KMS-11 (cell line): Measurements from ENCODE around the gene AQP9.

Experiments used
- H2AFZ ChIP-seq: fragments of 200-600 bp; sonication (generic); 2 replicates; pipeline ENCODE4 v1.6.1; 2016; ENCODE audit warnings: antibody characterized with exemption, mixed run types, low read depth
- H3K27ac ChIP-seq: fragments of 200-600 bp; sonication (generic); 2 replicates; pipeline ENCODE4 v1.6.1; 2016; ENCODE audit warnings: mild to moderate bottlenecking, mixed run types
- H3K27me3 ChIP-seq: fragments of 200-600 bp; sonication (generic); 2 replicates; pipeline ENCODE4 v1.6.1; 2017; ENCODE audit warnings: mild to moderate bottlenecking, low read depth, mixed run types, moderate library complexity; ENCODE audit not compliant: insufficient read depth
- H3K36me3 ChIP-seq: fragments of 200-600 bp; sonication (generic); 2 replicates; pipeline ENCODE4 v1.6.1; 2017; ENCODE audit warnings: mild to moderate bottlenecking, mixed run types; ENCODE audit not compliant: insufficient read depth
- H3K4me1 ChIP-seq: fragments of 200-600 bp; sonication (generic); 2 replicates; pipeline ENCODE4 v1.6.1; 2016; ENCODE audit warnings: mild to moderate bottlenecking, low read depth, mixed run types; ENCODE audit not compliant: poor library complexity, severe bottlenecking
- H3K4me2 ChIP-seq: fragments of 200-600 bp; sonication (generic); 2 replicates; pipeline ENCODE4 v1.7.0; 2016; ENCODE audit warnings: mild to moderate bottlenecking, mixed run types
- H3K4me3 ChIP-seq: fragments of 200-600 bp; sonication (generic); IDR thresholded peaks from 2 replicates; pipeline ENCODE4 v1.6.1; 2017; ENCODE audit warnings: low read depth, low read length, mixed read lengths; ENCODE audit not compliant: insufficient read depth
- H3K79me2 ChIP-seq: fragments of 200-600 bp; sonication (generic); 2 replicates; pipeline ENCODE4 v1.6.1; 2016; ENCODE audit warnings: low read depth, mixed run types; ENCODE audit not compliant: insufficient read depth
- H3K9ac ChIP-seq: fragments of 200-600 bp; sonication (generic); 2 replicates; pipeline ENCODE4 v1.6.1; 2016; ENCODE audit warnings: mild to moderate bottlenecking, mixed run types
- H4K20me1 ChIP-seq: fragments of 200-600 bp; sonication (generic); 2 replicates; pipeline ENCODE4 v1.6.1; 2016; ENCODE audit warnings: mild to moderate bottlenecking, mixed run types; ENCODE audit not compliant: insufficient read depth
- CTCF ChIP-seq: fragments of 200-600 bp; sonication (generic); conservative IDR thresholded peaks from 2 replicates; pipeline ENCODE4 v1.6.1; 2017; ENCODE audit warnings: low read depth, mild to moderate bottlenecking, antibody characterized with exemption, low read length, moderate library complexity, mixed read lengths

AQP9 gene

GRCh38 chr15:58169934-58170333 is 31.8 kb downstream of the AQP9 start:
- H3K27ac ChIP-seq, result no peak overlapping the region
- H4K20me1 ChIP-seq, result no peaks in the 10 kb centered on the region
- TF ChIP-seq CTCF, result no peak
- no peaks in the 10 kb centered on the region for H3K27me3 ChIP-seq
- no peak overlapping the region for H3K4me3 ChIP-seq
- H3K79me2 ChIP-seq, result no peaks in the 10 kb centered on the region
- H3K4me2 ChIP-seq, result no peak overlapping the region
- no peak overlapping the region for H3K9ac ChIP-seq
- H3K4me1 ChIP-seq, result no peaks in the 10 kb centered on the region
- no peaks in the 10 kb centered on the region for H3K36me3 ChIP-seq
- H2AFZ ChIP-seq, result no peak overlapping the region

GRCh38 chr15:58171476-58172061 is 33.4 kb downstream of the AQP9 start:
- no peak overlapping the region for H2AFZ ChIP-seq
- no peak overlapping the region for H3K9ac ChIP-seq
- H3K4me2 ChIP-seq, result no peak overlapping the region
- H3K4me1 ChIP-seq, result no peaks in the 10 kb centered on the region
- no peaks in the 10 kb centered on the region for H3K27me3 ChIP-seq
- TF ChIP-seq CTCF, result no peak
- no peaks in the 10 kb centered on the region for H4K20me1 ChIP-seq
- H3K27ac ChIP-seq, result no peak overlapping the region
- no peaks in the 10 kb centered on the region for H3K36me3 ChIP-seq
- H3K79me2 ChIP-seq, result no peaks in the 10 kb centered on the region
- H3K4me3 ChIP-seq, result no peak overlapping the region

- no peaks in the 10 kb centered on the region for H3K27me3 ChIP-seq
- no peaks in the 10 kb centered on the region for H4K20me1 ChIP-seq
- no peak overlapping the region for H3K27ac ChIP-seq
- no peaks in the 10 kb centered on the region for H3K79me2 ChIP-seq
- H3K4me2 ChIP-seq, result no peak overlapping the region
- H3K36me3 ChIP-seq, result no peaks in the 10 kb centered on the region; the same call in 1 of the 2 replicates
- H3K4me3 ChIP-seq, result no peak overlapping the region
- H2AFZ ChIP-seq, result no peak overlapping the region
- no peak overlapping the region for H3K9ac ChIP-seq
- no peak for TF ChIP-seq CTCF
- H3K4me1 ChIP-seq, result no peaks in the 10 kb centered on the region
Measured at GRCh38 chr15:58174709-58175108, 36.5 kb downstream of the AQP9 start.

GRCh38 chr15:58175955-58176354 is 37.8 kb downstream of the AQP9 start:
- Histone ChIP-seq H3K4me3 (no peak overlapping the region), H3K4me2 (no peak overlapping the region), H2AFZ (no peak overlapping the region), H3K36me3 (no peaks in the 10 kb centered on the region; the same call in 1 of the 2 replicates), H3K27ac (no peak overlapping the region), H3K9ac (no peak overlapping the region), H3K4me1 (no peaks in the 10 kb centered on the region), H4K20me1 (no peaks in the 10 kb centered on the region), H3K27me3 (no peaks in the 10 kb centered on the region), H3K79me2 (no peaks in the 10 kb centered on the region)
- no peak for TF ChIP-seq CTCF
